Stimulated activated CD8-positive, alpha-beta memory T cell treated with anti-CD3 and anti-CD28 coated beads, Interleukin-12 subunit alpha, Interleukin-12 subunit beta, amount 100 ng/mL, for 24 hours (primary cell): ENCODE measurements around the gene EFNA1.
A peak's percentile ranks its signal among the peaks of the same experiment; 100 is the strongest.

Experiments used
- DNase-seq: peaks from one replicate; pipeline ENCODE4 v3.0.0-alpha.2; 2020; ENCODE audit errors: extremely low read depth

The EFNA1 gene

GRCh38 chr1:155124503-155125463 is 2.9 kb upstream of the EFNA1 start:
- no peak for DNase-seq

GRCh38 chr1:155125511-155125945 is 2.1 kb upstream of the EFNA1 start:
- no peak for DNase-seq

DNA sequence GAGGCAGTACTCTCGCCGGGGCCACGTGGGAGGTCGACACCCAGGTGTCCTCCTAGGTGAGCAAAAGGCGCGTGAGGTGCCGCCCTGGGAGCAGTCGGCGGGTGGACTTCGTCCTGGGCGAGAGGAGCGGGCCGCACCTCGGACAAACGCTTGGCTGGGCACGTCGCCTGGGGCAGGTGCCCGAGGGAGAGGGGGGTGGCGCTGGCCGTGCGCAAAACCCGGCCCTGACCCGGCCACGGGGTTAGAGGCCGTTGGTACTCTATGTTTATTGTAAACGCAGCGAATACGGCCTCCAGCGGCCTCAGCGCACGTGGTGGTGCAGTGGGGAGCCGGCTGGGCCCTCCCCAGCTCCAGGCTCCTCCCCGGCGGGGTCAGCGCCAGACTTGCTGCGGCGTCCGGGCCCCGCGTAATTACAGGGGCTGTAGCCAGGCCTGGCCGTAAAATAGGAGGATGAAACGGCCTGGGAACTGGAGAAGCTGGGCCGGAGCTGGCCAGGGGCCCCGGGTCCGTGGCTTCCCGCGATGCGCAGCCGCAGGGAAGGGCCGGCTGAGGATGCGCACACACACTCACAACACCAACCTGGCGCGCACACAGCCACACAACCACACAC is 1.6 kb upstream of the EFNA1 start:
- no peak for DNase-seq

- no peak for DNase-seq
Observed at GRCh38 chr1:155126556-155127104, 1.0 kb upstream of the EFNA1 start.

DNA sequence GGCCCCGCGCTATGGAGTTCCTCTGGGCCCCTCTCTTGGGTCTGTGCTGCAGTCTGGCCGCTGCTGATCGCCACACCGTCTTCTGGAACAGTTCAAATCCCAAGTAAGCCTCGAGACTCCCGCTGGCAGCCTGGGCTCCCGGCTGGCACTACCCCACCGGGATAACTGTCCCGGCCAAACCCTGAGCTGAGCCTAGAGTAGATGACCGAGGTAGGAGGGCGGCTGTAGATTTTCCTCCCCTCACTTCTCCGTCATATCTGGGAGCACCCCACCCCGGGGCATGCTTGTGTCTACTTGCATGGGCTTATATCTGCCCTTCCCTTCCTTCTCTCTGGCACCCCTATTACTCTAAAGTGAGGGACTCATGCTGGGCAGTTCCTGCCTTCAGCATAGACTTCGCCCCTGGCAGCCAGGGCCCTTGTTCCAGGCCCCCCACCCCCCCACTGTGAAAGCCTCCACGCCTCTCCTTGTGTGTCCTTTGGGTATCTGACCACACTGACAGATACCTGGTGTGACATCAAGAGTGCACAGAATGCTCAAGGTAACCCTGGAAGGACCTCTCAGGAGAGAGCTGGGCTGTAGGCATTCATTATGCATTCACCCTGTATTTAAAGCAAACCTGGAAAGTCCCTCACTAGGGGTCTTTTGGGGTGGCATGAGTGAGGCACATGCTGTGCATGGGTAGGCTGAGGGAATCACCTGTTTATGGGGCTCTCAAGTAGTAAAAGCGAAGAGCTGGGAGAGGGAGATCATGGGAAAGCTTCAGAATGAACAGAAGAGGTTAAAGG is 485 bp downstream of the EFNA1 start:
- no peak for DNase-seq

GRCh38 chr1:155128755-155129473 is 1.2 kb downstream of the EFNA1 start:
- no peak for DNase-seq

- no peak for DNase-seq
Observed at GRCh38 chr1:155130272-155131006, 2.8 kb downstream of the EFNA1 start.

- no peak for DNase-seq
Observed at GRCh38 chr1:155131285-155131684, 3.6 kb downstream of the EFNA1 start.

DNA sequence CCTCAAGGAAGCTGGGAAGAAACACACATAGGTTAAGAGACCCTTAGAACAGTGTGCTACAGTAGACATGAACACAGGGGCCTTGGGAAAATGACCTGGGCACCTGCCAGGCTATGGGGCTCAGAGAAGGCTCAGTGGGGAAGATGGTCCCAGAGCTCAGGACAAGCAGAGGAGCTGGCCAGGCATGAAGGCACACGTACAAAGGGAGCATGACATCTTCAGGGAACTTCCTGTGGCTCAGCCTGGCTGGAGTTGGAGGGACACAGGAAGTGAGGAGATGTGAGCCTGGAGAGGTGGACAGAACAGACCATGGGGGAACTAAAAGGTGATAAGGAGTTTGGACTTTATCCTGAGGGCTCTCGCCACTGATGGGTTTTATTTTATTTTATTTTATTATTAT is 4.2 kb downstream of the EFNA1 start:
- no peak for DNase-seq

DNA sequence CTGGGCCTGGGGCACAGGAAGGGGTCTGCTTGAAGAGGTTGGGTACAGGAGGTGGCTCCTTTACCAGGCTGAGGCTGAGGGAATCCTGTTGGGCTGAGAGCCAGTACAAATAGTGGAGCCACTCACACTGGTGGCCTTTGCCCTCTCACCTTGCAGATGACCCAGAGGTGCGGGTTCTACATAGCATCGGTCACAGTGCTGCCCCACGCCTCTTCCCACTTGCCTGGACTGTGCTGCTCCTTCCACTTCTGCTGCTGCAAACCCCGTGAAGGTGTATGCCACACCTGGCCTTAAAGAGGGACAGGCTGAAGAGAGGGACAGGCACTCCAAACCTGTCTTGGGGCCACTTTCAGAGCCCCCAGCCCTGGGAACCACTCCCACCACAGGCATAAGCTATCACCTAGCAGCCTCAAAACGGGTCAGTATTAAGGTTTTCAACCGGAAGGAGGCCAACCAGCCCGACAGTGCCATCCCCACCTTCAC is 6.2 kb downstream of the EFNA1 start:
- DNase-seq, result no peak

GRCh38 chr1:155134322-155134721 is 6.6 kb downstream of the EFNA1 start:
- DNase-seq, result no peak

GRCh38 chr1:155134880-155135414 is 7.3 kb downstream of the EFNA1 start:
- no peak for DNase-seq

DNA sequence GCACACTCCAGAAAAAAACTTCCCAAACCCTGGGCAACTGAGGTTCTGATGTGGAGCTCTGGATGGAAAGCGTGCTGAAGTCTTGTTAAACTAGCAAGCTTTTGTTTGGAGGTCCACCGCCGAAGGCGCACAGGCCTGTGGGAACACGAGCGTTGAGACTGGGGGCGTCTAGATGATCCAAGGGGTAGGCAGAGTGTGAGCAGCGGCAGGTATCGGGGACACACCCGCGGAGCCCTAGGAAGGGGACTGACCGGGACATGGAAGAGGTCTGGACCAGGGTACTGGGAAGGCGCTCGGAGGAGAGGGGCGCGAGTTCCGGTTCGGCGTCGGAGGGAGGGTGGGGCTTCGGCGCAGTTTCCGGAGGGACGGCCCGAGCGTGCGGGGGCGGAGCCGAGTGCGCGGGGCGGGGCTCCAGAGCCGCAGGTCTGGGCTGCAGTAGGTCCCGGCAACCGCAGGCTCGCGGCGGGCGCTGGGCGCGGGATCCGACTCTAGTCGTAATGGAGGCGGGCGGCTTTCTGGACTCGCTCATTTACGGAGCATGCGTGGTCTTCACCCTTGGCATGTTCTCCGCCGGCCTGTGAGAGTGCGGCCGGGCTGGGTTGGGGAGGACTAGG is 7.8 kb downstream of the EFNA1 start, which contains the start of gene SLC50A1:
SLC50A1 (plus strand) TSS at position 438 of the 614 bp plus-strand sequence; CDS start at position 498, 60 bp downstream.
- DNase-seq, result peak; percentile 80

DNA sequence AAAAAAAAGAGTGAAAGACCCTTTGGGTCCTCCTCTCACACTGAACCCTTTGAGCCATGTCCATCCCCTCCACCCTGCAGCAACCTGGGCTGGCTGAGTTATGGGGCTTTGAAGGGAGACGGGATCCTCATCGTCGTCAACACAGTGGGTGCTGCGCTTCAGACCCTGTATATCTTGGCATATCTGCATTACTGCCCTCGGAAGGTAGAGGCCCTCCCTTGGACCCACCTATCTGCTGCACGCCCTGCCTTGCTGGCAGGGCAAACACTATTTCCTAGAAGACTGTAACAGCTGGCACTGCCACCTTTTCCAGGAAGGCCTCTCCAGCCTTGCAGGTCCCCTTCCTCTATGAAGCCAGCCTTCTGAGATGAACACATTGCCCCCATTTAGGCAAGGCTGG is 9.1 kb downstream of the EFNA1 start:
- DNase-seq, result no peak

DNA sequence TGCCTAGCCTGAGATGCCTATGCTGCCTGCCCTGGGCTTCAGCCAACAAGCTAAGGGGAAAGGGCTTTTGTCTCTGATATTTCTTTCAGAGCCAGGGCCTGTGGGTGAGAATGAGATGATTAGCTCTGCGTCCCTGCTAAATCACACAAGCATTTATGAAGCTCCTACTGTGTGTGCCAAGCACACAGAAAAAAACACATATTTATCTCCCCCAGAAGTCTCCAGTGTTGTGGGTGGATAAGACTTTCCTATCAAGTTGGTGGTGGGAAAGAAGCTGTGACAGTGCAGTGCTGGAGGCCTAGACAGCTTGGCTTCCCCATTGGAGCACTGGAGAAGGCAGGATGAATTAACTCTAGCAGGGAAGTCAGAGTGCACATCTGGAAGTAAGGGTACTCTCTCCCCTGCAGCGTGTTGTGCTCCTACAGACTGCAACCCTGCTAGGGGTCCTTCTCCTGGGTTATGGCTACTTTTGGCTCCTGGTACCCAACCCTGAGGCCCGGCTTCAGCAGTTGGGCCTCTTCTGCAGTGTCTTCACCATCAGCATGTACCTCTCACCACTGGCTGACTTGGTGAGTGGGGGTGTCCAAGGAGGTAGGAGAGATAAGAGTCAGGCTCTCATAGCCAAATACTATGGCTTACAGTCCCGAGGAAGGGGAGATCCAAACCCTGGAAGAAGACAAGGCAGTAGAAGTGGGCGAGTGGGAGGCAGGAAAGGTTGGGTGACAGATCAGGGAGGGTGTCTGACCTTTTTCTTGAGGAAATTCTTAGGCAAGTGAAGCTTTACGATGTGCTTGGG is 9.7 kb downstream of the EFNA1 start:
- no peak for DNase-seq

DNA sequence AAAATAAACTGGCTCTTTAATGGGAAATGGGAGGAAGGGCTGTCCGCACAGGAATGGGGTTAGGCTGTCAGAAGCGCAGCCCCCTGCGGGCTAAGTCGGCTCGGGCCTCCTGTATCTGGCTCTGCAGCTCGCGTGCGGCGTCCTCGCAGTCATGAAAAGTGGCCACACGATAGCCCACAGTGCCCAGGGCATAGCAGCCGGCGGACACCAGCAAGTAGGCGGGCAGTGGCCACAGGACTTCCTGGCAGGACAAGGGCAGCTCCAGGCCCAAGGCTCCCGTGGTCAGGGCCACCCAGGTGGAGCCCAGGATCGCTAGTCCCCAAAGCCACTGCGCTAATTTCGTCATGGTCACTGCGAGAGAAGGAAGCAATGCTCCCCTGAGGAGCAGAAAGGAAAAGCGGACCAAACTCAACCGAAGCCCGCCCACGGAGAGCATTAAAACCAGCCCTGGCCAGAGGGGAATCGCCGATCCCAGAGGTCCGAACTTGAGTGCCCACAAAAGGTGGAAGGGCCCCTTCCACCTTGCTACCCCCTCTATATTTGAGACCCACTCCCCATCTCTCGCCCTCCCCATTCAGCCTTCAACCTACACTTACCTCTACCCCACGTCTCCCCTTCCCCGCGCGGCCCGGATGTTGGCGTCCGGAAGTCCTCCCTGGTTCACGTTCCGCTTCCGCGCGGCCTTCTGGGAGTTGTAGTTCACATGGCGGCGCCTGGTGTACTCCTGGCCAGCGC is 12.4 kb downstream of the EFNA1 start, which contains the start of gene DPM3:
DPM3 (minus strand) TSS at position 637 of the 735 bp plus-strand sequence; CDS start at position 346, 291 bp downstream.
- peak; percentile 63 for DNase-seq

DNA sequence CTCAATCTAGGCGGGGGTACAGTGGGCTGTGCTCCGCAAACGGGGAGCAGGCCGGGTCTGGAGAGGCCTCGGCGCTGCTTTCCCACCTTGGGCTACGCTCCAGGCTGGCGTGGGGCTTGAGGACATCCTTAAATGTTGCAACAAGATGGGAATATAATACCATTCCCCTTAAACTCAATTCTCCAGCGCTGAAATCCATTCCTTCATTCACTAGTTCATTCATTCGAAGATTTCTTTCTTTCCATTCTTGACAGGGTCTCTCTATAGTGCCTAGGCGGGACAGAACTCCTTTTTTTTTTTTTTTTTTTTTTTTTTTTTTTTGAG is 12.9 kb downstream of the EFNA1 start:
- no peak for DNase-seq

DNA sequence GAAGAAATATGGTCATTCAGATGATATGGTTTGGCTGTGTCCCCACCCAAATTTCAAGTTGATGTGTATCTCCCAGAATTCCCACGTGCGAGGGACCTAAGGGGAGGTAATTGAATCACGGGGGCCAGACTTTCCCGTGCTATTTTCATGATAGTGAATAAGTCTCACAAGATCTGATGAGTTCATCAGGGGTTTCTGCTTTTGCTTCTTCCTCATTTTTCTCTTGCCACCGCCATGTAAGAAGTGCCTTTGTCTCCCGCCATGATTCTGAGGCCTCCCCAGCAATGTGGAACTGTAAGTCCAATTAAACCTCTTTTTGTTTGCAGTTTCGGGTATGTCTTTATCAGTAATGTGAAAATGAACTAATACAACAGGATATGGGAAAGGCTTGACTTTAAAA is 14.1 kb downstream of the EFNA1 start:
- DNase-seq, result no peak
